Loucy (cell line): Measurements from ENCODE around the gene PLN.

Experiments used
- H2AFZ ChIP-seq: fragments of 200-600 bp; sonication (generic); 2 replicates; pipeline ENCODE4 v1.6.0; 2016; ENCODE audit warnings: antibody characterized with exemption, mild to moderate bottlenecking, low read length, moderate library complexity
- H3F3A ChIP-seq: fragments of 200-600 bp; 2 replicates; pipeline ENCODE4 v1.6.0; 2016; ENCODE audit warnings: antibody characterized with exemption, low read depth, mild to moderate bottlenecking
- H3K27me3 ChIP-seq: fragments of 200-600 bp; sonication (generic); 2 replicates; pipeline ENCODE4 v1.6.1; 2014; ENCODE audit warnings: low read length, mild to moderate bottlenecking; ENCODE audit not compliant: insufficient read depth, poor library complexity, severe bottlenecking
- H3K36me3 ChIP-seq: fragments of 200-600 bp; sonication (generic); 2 replicates; pipeline ENCODE4 v1.6.1; 2016; ENCODE audit warnings: low read length; ENCODE audit not compliant: insufficient read depth
- H3K4me1 ChIP-seq: fragments of 200-600 bp; sonication (generic); 2 replicates; pipeline ENCODE4 v1.5.1; 2014; ENCODE audit warnings: low read length, mild to moderate bottlenecking; ENCODE audit not compliant: insufficient read depth, poor library complexity, severe bottlenecking
- H3K4me2 ChIP-seq: fragments of 200-600 bp; sonication (generic); 2 replicates; pipeline ENCODE4 v1.6.0; 2014; ENCODE audit warnings: antibody characterized with exemption, low read length, low read depth, mild to moderate bottlenecking; ENCODE audit not compliant: poor library complexity, severe bottlenecking
- H3K4me3 ChIP-seq: fragments of 200-600 bp; sonication (generic); 2 replicates; pipeline ENCODE4 v1.5.1; 2014; ENCODE audit warnings: low read length, mild to moderate bottlenecking, mixed read lengths; ENCODE audit not compliant: poor library complexity, severe bottlenecking
- H3K79me2 ChIP-seq: fragments of 200-600 bp; sonication (generic); 2 replicates; pipeline ENCODE4 v1.6.1; 2014; ENCODE audit warnings: low read length; ENCODE audit not compliant: insufficient read depth
- H3K9ac ChIP-seq: fragments of 200-600 bp; sonication (generic); 2 replicates; pipeline ENCODE4 v1.6.0; 2014; ENCODE audit warnings: mild to moderate bottlenecking, low read depth, low read length, moderate library complexity; ENCODE audit not compliant: poor library complexity, severe bottlenecking
- H3K9me2 ChIP-seq: fragments of 200-600 bp; sonication (generic); replicated peaks from 2 replicates; pipeline ENCODE4 v1.6.1; 2016; ENCODE audit warnings: low read depth, low read length, mixed read lengths
- H3K9me3 ChIP-seq: fragments of 200-600 bp; sonication (generic); 2 replicates; pipeline ENCODE4 v1.6.1; 2014; ENCODE audit warnings: mild to moderate bottlenecking, antibody characterized with exemption, low read length, low read depth; ENCODE audit not compliant: insufficient read depth
- H4K20me1 ChIP-seq: fragments of 200-600 bp; sonication (generic); 2 replicates; pipeline ENCODE4 v1.6.0; 2014; ENCODE audit warnings: antibody characterized with exemption, low read length, mild to moderate bottlenecking; ENCODE audit not compliant: insufficient read depth, poor library complexity, severe bottlenecking
- EZH2phosphoT487 ChIP-seq: fragments of 200-600 bp; IDR thresholded peaks from 2 replicates; pipeline ENCODE4 v1.6.1; 2018; ENCODE audit warnings: antibody characterized with exemption, mild to moderate bottlenecking, moderate library complexity, borderline replicate concordance
- TF ChIP-seq, protein P1 (sequence below): fragments of 200-600 bp; sonication (generic); conservative IDR thresholded peaks from 2 replicates; pipeline ENCODE4 v1.5.1; 2014; ENCODE audit warnings: mild to moderate bottlenecking, antibody characterized with exemption, low read length

The PLN gene

DNA sequence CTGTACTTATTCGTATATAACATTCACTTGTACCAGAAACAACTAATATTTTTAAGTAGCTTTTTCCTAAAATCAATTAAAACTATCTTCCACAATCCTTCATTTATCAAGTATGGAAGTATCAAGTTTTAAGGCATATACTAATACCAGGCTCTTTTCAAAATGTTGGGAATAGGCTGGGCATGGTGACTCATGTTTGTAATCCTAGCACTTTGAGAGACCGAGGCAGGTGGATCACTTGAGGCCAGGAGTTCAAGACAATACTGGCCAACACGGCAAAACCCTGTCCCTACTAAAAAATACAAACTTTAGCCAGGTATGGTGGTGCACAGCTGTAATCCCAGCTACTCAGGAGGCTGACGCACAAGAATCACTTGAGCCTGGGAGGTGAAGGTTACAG, 25.7 kb upstream of the PLN start:
- peaks cover 26% of the 10 kb centered on the region; the same call in 1 of the 2 replicates for H3K36me3 ChIP-seq
- no peaks in the 10 kb centered on the region for H3K9me2 ChIP-seq
- no peaks in the 10 kb centered on the region for H3F3A ChIP-seq
- no peak overlapping the region for H3K4me3 ChIP-seq
- H4K20me1 ChIP-seq = no peaks in the 10 kb centered on the region
- no peaks in the 10 kb centered on the region for H3K4me1 ChIP-seq
- TF ChIP-seq, protein P1, sequence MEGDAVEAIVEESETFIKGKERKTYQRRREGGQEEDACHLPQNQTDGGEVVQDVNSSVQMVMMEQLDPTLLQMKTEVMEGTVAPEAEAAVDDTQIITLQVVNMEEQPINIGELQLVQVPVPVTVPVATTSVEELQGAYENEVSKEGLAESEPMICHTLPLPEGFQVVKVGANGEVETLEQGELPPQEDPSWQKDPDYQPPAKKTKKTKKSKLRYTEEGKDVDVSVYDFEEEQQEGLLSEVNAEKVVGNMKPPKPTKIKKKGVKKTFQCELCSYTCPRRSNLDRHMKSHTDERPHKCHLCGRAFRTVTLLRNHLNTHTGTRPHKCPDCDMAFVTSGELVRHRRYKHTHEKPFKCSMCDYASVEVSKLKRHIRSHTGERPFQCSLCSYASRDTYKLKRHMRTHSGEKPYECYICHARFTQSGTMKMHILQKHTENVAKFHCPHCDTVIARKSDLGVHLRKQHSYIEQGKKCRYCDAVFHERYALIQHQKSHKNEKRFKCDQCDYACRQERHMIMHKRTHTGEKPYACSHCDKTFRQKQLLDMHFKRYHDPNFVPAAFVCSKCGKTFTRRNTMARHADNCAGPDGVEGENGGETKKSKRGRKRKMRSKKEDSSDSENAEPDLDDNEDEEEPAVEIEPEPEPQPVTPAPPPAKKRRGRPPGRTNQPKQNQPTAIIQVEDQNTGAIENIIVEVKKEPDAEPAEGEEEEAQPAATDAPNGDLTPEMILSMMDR = no peak
- no peak for TF ChIP-seq EZH2phosphoT487
- peaks cover 14% of the 10 kb centered on the region; the same call in 1 of the 2 replicates for H3K79me2 ChIP-seq
- no peak overlapping the region for H2AFZ ChIP-seq
- H3K27me3 ChIP-seq = no peaks in the 10 kb centered on the region
- peaks cover 1% of the 10 kb centered on the region; the same call in 1 of the 2 replicates for H3K9me3 ChIP-seq
- H3K4me2 ChIP-seq = no peak overlapping the region
- no peak overlapping the region for H3K9ac ChIP-seq

DNA sequence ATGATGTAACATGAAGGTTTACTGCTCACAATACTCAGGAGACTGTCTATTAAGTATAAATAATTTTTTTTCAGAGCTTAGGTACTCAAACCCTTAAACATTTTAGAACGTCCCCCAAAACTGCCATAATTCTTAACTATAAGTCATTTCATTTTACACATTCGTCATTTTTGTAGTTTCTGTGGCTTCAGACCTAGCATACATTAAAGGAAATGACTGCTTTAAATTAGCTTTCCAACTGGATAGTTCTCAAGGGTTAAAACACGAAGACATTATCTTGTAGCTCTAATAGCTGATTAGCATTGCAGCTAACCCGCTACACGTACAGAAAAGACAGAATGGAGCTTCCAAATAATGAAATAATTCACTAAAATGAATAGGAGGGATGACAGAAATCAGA, 24.9 kb upstream of the PLN start:
- Histone ChIP-seq H3K4me3 (no peak overlapping the region), H3K9me2 (no peaks in the 10 kb centered on the region), H3F3A (no peaks in the 10 kb centered on the region), H3K9me3 (no peaks in the 10 kb centered on the region), H4K20me1 (no peaks in the 10 kb centered on the region), H2AFZ (no peak overlapping the region), H3K9ac (no peak overlapping the region), H3K27me3 (no peaks in the 10 kb centered on the region), H3K79me2 (peaks cover 17% of the 10 kb centered on the region; the same call in 1 of the 2 replicates), H3K4me1 (no peaks in the 10 kb centered on the region), H3K36me3 (peaks cover 26% of the 10 kb centered on the region; the same call in 1 of the 2 replicates), H3K4me2 (no peak overlapping the region)
- TF ChIP-seq, protein P1 = no peak
- TF ChIP-seq EZH2phosphoT487 = no peak

DNA sequence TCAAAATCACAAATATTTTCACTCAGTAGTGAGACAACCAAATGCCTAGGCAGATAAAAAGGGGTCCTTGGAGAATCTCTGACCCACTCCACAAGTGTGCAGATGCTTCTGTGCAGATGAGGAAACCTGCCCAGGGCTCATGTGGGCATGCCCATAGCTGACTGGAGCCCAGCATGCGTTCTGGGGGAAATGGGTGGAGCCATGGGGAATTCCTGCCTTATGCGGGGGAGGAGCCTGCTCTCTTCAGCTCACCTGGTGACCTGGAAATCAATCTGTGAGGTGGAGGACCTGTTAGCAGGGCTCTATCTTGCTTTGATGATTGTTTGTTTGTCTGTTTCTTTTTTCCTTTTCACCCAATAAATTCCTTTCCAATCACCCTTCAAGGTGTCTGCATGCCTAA, 23.4 kb upstream of the PLN start:
- TF ChIP-seq, protein P1 = no peak
- no peak for TF ChIP-seq EZH2phosphoT487
- peaks cover 25% of the 10 kb centered on the region; the same call in 1 of the 2 replicates for H3K79me2 ChIP-seq
- H3K36me3 ChIP-seq = peaks cover 23% of the 10 kb centered on the region; the same call in 1 of the 2 replicates
- H3K27me3 ChIP-seq = no peaks in the 10 kb centered on the region
- H3K4me2 ChIP-seq = no peak overlapping the region
- no peaks in the 10 kb centered on the region for H4K20me1 ChIP-seq
- H3K9me3 ChIP-seq = no peaks in the 10 kb centered on the region
- no peak overlapping the region for H3K9ac ChIP-seq
- H3F3A ChIP-seq = no peaks in the 10 kb centered on the region
- H2AFZ ChIP-seq = no peak overlapping the region
- no peaks in the 10 kb centered on the region for H3K4me1 ChIP-seq
- no peak overlapping the region for H3K4me3 ChIP-seq
- H3K9me2 ChIP-seq = no peaks in the 10 kb centered on the region
